Measurements from ENCODE around the gene CHN2.

CHN2 gene

DNA sequence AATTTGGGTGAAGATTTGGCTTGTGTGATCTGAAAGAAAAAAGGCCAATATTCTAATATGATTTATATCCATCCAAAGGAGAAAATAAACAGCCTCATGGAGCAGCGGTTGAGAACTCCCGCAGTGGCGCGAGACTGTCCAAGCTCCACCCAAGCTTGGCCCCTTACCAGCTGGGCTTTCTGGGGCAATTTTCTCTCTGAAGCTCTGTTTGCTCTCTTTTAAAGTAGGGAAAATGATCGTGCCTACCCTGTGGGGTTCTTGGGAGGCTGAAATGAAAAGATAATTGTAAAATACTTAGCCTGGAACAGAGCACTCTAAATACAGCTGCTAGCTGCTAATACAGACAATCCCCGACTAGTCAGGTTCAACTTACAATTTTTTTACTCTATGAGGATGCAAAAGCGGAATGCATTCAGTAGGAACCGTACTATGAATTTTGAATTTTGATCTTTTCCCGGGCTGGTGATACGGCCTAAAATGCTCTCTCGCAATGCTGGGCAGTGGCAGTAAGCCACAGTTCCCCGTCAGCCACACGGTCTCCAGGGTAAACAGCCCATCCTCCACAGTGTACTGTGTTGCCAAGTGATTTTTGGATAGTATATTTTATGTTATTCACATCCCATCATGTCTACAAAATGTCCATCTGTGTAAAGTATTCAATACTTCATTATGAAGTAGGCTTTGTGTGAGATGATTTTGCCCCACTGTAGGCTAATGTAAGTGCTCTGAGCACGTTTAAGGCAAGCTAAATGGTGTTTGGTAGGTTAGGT, 137.7 kb downstream of the CHN2 start:
- DNase-seq (ENCODE audit: low read depth in 2 of 3, low spot score in 1 of 3), result no peak

DNA sequence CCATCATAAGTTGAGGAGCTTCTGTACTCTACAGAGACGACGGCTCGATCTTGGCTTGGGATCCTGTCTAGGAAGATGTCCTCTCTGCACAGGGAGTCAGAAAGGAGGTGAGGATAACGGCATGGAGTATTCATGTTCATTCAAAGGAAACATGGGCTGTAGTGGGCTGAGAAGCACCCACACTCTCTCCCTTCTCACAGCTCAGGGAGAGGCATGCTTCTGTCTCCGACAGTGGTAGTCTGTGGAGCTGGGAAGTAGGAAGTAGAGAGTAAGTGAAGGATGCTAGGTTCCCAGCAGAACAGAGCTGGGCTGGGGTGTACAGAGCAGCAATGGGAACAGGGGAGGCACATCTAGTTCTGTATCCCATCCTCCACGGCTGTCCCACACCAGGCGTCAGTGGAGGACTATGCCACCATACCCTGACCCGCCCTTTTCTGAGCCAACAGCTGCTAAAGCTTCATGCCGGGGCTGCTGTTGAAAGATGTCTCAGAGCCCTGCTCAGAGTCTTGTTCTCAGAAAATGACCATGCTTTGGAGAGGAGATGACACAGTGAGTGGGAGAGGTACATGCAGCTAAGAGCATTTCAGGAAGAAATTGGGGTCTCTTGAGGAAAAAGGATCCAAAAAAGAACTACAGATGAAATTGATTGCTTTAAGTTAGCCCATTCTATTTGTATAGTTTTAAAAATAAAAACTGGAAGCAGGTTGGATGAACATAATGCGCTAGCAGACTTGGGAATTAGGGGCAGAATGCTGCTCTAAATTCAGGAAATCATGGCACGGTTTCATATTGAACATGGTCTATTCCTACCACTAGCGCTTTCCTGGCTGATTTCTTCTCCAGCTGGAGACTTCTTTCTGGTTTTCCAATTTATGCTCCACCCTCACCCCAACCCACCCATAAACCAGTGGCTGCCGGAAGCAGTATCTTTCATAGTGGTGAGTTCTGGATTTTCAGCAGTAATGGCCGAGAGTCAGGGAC, 138.6 kb downstream of the CHN2 start:
- no peak for DNase-seq (ENCODE audit: low read depth in 2 of 3, low spot score in 1 of 3)

DNA sequence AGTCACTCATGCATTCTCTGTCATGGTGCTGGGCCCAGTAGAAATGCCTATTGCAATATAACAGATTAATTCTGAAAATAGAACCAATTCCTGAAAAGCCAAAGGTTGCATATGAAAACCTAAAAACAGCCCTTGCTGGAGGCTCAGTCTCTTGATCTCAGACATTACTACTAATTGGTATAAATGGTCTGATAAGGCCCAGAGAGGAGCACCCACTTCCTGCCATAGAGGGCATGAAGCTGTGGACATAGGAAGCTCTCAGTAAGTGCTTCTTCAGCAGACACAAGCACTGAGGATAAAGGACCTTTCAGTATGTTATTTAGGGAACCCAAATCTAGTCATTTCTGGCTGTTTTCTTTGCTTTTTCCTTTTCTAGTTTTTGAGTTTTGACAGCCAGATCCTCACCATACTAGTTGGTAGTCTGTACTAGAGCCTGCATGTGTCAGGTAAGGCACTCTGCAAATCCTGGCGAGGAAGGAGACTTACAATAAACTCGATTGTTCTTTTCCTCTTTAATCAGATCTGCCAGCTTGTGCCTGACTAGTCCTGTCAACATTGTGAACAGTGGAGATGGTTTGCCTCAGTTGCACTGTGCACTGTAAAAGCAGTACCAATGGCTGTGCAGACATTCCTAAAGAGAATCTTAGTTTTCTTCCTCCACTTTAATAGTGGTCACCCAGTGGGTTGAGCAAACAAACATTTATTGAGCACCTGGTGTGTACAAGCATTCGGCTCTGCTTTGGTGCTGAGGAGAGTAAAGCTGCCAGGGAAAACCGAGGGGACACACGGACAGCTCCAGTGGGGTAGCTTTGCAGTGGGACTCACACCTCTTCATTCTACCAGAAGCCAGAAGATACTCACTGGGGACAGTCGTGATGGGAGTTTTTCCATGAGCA, 140.9 kb downstream of the CHN2 start:
- no peak for DNase-seq (ENCODE audit: low read depth in 2 of 3, low spot score in 1 of 3)

DNA sequence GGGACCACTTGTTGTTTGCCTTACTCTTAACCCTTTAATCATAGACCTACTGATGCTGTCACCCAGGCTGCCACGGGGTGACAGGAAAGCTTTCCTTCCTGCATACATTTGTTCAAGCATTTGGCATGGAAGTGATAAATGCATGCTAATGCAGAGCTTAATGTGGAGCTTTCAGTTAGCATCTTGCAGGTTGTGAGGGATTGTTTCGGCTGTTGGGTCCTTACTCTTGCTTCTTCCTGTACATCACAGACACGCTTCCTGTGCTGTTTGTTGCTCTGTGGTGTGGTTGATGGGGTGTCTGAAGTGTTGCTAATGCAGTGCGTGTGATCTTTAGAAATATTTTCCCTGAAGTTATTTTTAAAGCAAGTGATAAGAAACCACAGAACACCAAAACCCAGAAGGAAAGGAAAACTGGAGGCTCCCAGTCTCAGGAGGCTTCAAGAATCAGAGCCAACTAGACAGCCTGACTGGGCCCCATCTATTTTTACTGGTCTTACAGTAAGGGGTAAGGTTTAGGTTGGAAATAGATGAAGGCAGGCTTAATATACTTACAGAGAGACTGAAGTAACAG, 143.1 kb downstream of the CHN2 start:
- DNase-seq (ENCODE audit: low read depth in 2 of 3, low spot score in 1 of 3), result peak in 1 of 3 donors; percentile 2

DNA sequence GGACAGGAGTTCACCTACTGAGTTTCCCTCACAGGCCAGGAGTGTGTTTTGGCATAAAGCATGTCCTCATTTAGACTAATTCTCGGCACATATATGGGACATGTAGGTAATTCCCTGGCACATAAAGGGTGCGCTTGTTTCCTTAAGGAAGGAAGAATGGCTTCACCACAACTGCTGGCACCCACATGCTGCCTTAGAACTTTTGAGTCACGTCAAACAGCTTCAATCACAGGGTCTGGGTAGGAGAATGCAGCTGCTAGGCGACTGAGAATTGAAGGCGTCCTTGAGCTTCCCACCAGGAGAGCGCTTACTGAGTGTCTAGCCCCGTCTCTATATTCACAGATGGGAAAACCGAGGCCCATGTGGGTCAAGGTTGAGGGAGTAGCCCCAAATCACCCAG, 146.1 kb downstream of the CHN2 start:
- no peak for DNase-seq (ENCODE audit: low read depth in 2 of 3, low spot score in 1 of 3)

DNA sequence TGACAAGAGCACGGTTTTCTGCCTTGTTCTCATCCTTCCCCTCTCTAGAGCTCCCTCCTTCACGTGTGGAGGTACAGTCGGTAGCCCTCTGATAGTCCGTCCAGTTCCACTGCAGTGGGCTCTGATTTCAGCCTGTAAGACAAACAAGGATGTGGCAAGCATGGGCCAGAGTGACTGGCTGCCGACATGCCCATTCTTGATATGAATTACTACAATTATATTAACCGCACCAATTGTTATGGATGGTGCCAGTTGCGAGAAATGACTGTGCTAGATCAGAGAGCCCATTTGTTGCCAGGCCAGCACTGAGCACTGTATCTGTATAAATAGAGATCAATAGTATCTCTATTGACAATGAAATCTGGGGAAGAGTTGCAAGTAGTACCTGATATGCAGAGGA, 146.6 kb downstream of the CHN2 start:
- no peak for DNase-seq (ENCODE audit: low read depth in 2 of 3, low spot score in 1 of 3)

DNA sequence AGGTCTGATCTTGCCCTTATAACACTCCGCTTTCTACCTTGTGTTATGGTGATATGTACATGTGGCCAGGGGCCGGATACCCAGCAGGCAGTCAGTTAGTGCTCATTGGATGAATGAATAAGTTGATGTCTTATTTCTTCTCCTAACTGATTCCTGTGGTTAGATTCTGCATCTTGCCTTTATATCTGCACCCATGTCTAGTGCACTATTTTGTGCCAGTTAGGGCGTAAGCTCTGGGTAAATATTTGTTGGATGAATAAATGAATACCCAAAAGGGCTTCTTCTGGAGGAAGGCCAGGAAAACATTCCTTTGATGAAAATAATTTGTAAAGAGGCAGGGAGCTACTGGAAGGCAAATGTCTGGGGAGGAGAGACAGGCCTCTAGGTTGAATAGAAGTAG, 148.2 kb downstream of the CHN2 start:
- DNase-seq (ENCODE audit: low read depth in 2 of 3, low spot score in 1 of 3), result no peak

DNA sequence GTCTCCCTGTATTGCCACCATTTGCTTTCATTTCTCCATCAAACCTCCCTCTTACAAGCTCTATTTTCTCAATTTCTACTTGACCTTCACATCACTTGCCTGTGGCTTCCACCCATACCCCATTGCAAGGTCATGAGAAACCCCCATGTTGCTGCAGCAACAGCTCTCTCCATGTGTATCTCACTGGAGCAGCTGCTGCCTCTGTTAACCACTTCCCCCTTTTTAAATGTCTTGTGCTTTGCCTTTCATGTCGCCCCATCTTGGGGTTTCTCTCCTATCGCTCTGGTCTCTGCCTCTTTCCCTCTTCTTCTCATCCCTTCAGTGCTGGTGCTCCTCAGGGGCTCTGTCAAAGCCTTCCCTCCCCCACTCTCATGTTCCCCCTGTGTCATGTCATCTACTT, 148.8 kb downstream of the CHN2 start:
- DNase-seq (ENCODE audit: low read depth in 2 of 3, low spot score in 1 of 3), result no peak

DNA sequence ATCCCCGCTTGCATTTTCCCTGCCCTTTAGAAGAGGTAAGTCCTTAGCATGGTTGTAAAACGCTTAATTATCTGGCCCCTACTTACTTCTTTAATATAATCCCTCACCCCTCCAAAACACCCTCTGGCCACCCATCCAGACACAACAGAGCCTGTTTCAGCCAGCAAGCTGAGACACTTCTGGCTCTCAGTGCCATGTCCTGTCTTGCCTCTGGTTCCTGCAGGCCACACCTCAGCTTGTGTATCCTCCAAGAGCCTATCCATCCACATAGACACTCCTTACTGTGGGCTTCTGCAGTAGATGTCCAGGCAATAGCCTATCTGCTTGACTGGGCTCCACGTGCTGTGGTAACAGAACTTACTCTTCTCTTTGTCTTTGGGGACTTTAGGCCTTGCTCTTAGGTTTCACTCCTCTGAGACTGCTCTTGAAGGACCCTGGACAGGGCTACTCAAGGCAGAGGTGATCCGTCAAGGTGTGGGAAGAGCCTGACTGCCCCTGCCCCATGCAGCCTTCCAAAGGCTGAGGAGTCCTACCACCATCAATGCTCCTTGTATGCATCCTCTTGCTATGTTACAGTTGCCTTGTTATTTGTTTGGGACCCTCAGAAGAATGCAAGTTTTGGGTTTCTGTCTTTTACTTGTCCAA, 149.9 kb downstream of the CHN2 start:
- DNase-seq (ENCODE audit: low read depth in 2 of 3, low spot score in 1 of 3), result no peak

DNA sequence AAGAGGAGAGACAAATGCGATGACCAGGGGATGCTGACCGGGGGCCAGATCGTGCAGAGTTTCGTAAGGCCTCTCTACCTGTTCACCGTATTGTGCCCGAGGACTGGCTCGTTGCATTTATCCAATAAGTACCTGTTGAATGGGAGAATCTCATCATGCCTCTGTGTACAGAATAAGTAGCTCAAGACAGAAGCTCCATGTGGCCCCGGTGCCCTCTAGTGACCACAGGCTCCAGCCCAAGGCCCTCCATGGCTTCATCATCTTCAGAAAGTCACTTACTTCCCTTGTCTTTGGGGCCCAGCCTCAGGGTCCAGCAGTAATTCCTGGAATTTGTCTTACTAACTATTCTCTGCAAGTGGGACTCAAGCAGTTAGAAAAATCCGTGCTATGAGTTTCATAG, 151.0 kb downstream of the CHN2 start:
- DNase-seq (ENCODE audit: low read depth in 2 of 3, low spot score in 1 of 3), result peak in 1 of 3 donors; percentile 1

DNA sequence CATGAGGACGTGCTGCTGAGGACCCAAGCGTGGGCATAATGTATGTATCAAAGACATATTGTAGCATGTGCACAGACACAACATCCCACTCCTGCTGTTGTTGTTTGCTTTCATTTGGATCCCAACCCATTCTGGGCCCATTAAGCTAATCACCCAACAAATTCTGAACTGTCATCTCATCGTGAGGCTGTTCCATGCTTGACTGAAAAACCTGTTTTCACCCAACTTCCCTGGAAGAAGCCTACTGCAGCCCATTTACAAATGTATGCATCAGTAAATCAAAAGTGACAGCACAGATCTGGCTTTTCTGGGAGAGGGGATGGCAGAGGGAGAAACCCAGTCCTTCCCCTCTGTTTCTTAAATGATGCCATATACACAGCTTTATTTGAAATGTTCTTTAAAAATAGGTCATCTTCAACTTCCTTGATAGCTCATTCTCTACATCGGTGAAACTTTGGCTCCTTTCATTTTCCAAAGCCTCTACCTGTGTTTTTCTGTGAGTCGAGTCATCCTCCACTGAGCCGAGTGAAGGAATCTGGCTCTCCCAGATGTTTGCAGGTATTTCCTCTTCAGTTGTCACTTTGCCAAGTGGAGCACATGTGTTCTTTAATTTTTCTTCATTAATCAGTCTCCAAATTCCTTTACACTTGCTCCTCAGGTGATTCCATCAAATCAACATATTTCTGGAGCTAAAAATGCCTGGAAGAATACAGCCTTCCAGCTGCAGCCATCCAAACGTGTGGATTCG, 151.8 kb downstream of the CHN2 start:
- DNase-seq (ENCODE audit: low read depth in 2 of 3, low spot score in 1 of 3), result no peak

DNA sequence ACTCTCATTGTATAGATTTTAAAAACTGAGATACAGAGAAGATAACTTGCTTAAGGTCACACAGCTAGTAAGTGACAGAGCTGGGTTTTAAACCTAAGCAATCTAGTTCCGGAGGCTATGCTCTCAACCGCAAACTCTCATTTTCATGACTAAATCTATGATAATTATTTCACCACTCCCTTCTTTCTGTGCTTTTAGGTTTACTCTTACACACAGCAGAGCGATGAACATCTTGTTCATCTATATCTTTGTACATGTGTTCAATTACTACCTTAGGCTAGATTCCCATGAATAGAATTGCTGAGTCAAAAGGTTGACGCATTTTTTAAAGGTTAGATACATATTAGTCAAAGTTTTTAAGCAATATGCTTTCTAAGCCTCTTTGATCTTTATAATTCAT, 154.8 kb downstream of the CHN2 start:
- DNase-seq (ENCODE audit: low read depth in 2 of 3, low spot score in 1 of 3), result no peak

DNA sequence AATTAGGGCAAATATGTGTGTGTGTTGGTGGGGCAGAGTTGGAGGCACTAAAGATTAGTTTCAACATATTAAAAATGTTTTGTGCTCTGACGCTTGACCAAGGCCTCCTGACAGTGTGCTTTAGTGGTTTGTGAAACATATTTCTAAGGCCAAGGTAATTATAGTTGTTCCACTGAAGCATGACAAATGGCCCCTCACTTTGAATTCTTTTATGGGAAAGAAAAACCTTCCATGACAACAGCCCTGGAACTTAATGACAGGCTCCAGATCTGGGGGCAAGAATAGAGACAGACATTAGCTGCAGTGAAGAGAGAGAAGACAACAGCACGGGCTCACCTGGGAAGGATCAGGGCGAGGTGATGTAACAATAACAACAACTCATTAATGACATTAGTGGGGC, 155.8 kb downstream of the CHN2 start:
- no peak for DNase-seq (ENCODE audit: low read depth in 2 of 3, low spot score in 1 of 3)

DNA sequence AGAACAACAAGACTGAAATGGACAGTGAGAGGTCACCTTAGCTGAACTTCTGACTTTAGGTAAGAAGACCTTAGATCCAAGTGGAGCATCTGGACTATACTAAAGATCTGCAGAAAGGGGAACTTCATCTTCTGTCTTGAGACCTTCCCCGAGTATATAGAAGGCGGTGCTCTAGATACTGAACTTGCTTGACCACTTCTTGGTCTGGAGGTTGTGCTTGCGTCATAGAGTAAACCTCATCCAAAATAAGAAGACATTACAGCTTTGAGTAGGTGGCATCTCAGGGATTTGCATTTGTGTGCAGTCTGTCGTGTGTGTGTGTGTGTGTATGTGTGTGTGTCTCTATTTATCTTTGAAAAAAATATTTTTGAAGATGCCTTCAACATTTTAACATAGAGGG, 157.5 kb downstream of the CHN2 start:
- DNase-seq (ENCODE audit: low read depth in 2 of 3, low spot score in 1 of 3), result no peak

DNA sequence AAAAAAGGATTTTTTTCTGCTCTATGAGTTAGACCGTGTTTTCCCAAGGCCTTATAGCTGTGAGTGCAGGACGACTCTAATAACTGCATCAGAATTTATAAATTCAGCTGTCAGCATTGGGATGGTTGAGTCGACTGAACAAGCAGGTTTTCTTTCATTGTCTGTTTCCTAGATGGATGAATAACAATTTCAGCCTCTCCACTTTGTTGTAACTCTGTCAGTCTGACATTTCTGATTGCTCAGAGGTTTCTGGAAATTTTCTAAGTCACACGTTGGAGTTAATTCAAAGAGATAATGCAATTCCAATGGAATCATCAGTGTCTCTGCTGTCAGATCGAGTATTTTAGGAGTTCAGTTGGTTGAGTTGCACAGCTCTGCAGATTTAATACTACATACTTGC, 159.2 kb downstream of the CHN2 start:
- DNase-seq (ENCODE audit: low read depth in 2 of 3, low spot score in 1 of 3), result no peak

DNA sequence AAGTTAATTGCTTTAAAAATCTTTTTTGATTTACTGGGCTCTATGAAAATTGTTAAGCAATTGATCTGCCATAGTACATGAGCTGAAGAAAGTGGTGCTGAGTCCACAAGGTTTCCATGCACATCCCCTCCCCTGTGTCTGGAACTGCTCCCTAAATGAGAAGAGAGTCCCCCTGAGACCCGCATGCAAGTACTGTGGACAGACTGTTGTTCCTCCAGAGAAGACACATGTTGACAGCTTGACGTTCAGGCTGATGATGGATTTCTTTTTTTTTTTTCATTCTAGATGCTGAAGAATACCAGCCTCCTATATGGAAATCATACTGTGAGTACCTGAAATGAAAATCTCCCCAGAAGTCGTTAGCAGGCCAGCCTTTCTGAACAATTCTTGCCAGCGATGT, 159.8 kb downstream of the CHN2 start:
- no peak for DNase-seq (ENCODE audit: low read depth in 2 of 3, low spot score in 1 of 3)

DNA sequence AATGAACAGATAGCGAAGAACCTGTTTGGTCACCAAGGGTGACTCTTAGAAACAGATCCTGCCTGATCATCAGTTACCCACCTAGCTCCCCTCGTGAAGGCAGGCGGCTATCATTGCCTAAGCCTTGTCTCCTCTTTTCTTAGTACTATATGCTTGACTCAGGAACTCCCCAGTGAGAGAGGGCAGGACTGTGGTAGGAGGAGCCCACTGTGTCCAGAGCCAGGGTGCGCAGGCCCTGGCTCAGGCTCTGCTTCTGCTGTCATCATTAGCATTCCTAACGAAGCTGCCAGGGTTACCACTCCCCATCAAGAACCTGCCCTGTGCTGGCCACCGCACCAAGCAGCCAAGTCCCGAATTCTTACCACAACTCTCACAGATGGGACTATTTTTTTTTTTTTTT, 160.8 kb downstream of the CHN2 start:
- DNase-seq (ENCODE audit: low read depth in 2 of 3, low spot score in 1 of 3), result no peak

DNA sequence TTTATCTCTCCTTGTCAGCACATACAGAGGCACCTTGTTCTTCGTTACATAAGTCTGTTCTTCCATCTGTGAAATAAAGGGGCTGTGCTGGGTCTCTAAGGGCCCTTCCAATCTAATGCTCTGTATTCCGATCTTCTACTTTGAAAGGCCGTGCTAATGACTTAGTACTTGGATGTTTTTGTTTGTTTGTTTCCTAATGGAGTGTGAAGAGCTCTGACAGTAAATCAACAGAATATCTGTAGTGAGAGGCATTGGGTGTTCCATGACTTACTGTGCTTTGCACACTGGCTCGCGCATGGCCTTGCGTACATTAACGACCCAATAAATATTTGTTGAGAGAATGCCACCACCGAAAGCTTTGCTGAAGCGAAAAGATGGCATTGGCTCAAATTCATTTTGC, 162.1 kb downstream of the CHN2 start:
- no peak for DNase-seq (ENCODE audit: low read depth in 2 of 3, low spot score in 1 of 3)

DNA sequence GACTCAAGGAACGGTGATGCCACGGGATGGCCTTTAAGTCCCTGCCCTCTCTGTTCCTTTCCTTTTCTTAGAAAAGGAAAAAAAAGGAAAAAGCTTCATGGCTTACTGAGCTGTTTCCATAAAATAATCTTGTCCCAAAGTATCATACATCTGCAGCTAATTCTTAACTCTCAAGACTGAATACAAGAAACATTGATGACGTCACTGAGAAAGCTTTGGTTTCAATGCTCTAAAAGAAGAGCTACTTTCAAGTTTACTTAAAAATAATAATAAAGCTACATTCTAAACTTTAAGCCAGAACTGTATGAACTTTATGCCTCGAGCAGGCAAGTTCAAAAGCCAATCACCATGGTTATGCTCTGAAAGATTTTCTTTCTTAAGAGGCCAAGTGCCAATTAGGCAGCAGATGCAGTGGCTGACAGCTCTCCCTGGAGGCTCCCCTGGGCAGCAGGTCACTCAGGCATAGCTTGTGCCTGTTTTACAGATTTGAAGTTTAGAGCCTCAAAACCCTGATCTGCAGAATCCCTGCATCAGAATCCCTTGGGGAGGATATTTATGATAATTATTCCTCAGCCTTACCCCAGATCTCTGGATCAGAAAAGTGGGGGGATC, 165.0 kb downstream of the CHN2 start:
- DNase-seq (ENCODE audit: low read depth in 2 of 3, low spot score in 1 of 3), result no peak

Data from stimulated activated CD4-positive, alpha-beta T cell treated with anti-CD3 and anti-CD28 coated beads, Interleukin-12 subunit alpha, Interleukin-12 subunit beta, amount 100 ng/mL, for 48 hours (primary cell).